Activated CD4-positive, alpha-beta T cell treated with anti-CD3 and anti-CD28 coated beads, Interleukin-2, amount 10 ng/mL, durations not matched to agents 24 days and 14 days (primary cell): ENCODE measurements around the gene GLG1. TPM values are rescaled to one million over a fixed set of nuclear protein-coding genes. Genes with fewer than 3 reads are reported as not detected.
"Not testable (repeated sequence)": the region's sequence is repeated elsewhere in the genome, so short reads cannot be mapped to it uniquely, and the experiment has no call there.

ENCODE experiments used
- DNase-seq: peaks from one replicate; pipeline ENCODE4 v3.0.0; 2022
- H3K27ac Mint-ChIP-seq: one replicate; pipeline ENCODE4 v1.8.0; 2022; ENCODE audit warnings: mild to moderate bottlenecking, mixed read lengths
- H3K27me3 Mint-ChIP-seq: one replicate; pipeline ENCODE4 v1.8.0; 2022; ENCODE audit warnings: mixed read lengths
- H3K36me3 Mint-ChIP-seq: one replicate; pipeline ENCODE4 v1.8.0; 2022; ENCODE audit warnings: low read depth, mild to moderate bottlenecking, mixed read lengths
- H3K4me1 Mint-ChIP-seq: one replicate; pipeline ENCODE4 v1.8.0; 2021; ENCODE audit warnings: mixed read lengths
- H3K4me3 Mint-ChIP-seq: one replicate; pipeline ENCODE4 v1.8.0; 2022; ENCODE audit warnings: mild to moderate bottlenecking, moderate library complexity, mixed read lengths
- H3K9me3 Mint-ChIP-seq: one replicate; pipeline ENCODE4 v1.8.0; 2021; ENCODE audit warnings: mixed read lengths
- intact Hi-C: fragments of 100-400 bp; cut with micrococcal nuclease; formaldehyde crosslinking; loops from one replicate; pipeline ENCODE4 v1.15.1; 2023
- total RNA-seq: library from RNA; stranded (reverse); gene quantifications from 2 replicates; pipeline ENCODE4 v1.2.3, GENCODE V29; 2022

GLG1 gene
- total RNA-seq, 1 donor from 2014 or later, result 64.7 TPM

DNA sequence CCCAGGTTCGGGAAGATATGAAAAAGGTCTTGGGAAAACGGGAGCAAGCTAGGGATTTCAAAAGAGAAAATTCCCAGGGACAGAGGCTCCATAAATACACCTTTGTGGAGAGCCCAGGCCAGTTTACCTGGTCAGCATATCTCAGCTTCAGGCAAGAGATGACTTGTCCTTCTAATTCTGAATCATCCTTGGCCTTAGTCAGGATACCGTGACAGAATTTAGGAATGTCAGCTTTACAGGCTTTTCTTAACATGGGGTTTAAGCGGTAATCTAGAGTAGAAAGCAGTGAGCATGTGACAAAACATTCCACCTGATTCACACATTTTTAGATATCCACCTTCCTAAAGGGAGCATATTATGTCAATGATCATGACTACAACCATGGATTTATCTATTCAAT is 144.6 kb downstream of the GLG1 start:
- H3K27ac Mint-ChIP-seq, result no peak overlapping the region
- H3K36me3 Mint-ChIP-seq, result peaks cover 70% of the 10 kb centered on the region
- intact Hi-C loops, result no loop called here
- H3K27me3 Mint-ChIP-seq, result no peaks in the 10 kb centered on the region
- DNase-seq, result no peak
- no peaks in the 10 kb centered on the region for H3K9me3 Mint-ChIP-seq
- H3K4me1 Mint-ChIP-seq, result peaks cover 12% of the 10 kb centered on the region
- H3K4me3 Mint-ChIP-seq, result no peak overlapping the region

DNA sequence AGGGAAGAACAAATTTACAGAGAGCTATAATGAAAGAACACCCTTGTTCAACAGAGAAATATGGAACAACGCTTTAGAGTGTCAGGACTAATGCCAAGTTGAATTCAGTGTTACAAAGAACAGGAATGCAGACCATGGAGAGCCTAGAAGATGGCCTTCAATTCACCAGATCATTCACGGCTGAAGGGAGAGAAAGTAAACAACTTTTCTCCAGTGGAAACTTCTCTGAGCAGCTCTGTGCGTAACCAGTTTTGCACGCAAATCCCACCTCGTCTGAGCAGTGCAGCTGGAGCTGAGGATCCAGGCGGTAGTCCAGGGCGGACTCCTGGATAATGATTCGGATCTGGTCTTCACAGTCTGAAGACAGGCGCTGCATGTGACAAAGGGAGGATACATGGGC is 145.1 kb downstream of the GLG1 start:
- Mint-ChIP-seq H3K9me3 (no peaks in the 10 kb centered on the region), H3K27ac (no peak overlapping the region), H3K27me3 (no peaks in the 10 kb centered on the region), H3K36me3 (peaks cover 66% of the 10 kb centered on the region), H3K4me1 (peaks cover 7% of the 10 kb centered on the region), H3K4me3 (no peak overlapping the region)
- no peak for DNase-seq
- intact Hi-C loops, result no loop called here

DNA sequence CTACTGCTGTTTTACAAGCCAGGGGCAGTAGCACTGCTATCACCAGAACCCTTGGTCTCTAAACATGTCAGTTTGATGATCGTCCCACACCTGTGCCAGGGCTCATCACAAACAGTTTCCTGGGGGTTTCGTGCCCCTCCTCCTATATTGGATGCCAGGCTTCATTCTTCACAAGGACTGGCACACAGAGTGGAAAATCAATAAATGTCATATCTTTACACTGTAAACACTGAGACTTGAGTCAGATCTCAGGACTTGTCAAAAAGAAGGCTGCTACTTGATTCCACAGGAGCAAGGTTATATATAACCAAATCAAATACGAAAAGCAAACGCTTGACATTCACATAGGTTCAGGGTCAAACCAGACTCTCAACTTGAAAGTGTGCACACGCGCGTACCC is 146.4 kb downstream of the GLG1 start:
- H3K27me3 Mint-ChIP-seq, result no peaks in the 10 kb centered on the region
- intact Hi-C loops, result no loop called here

DNA sequence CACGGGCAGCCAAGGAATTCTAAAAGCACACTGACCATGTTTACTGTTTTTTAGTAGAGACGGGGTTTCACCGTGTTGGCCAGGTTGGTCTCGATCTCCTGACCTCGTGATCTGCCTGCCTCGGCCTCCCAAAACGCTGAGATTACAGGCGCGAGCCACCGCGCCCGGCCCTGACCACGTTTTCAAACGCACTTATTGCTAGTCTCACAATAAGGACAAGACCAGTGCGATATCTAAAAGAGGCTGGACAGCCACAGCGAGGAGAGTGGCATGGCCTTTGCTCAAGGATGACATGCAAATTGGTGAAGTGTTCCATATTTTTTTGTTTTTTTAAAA is 150.7 kb downstream of the GLG1 start:
- Mint-ChIP-seq H3K4me1 (no peaks in the 10 kb centered on the region), H3K27ac (no peak overlapping the region), H3K4me3 (no peak overlapping the region), H3K9me3 (no peaks in the 10 kb centered on the region), H3K27me3 (no peaks in the 10 kb centered on the region), H3K36me3 (peaks cover 60% of the 10 kb centered on the region)
- intact Hi-C loops, result no loop called here
- DNase-seq, result no peak

More for the DNA sequence above, 146.4 kb downstream of the GLG1 start:
- Mint-ChIP-seq H3K4me3 (no peak overlapping the region), H3K4me1 (no peaks in the 10 kb centered on the region), H3K36me3 (peaks cover 64% of the 10 kb centered on the region), H3K27ac (no peak overlapping the region), H3K9me3 (no peaks in the 10 kb centered on the region)
- no peak for DNase-seq

DNA sequence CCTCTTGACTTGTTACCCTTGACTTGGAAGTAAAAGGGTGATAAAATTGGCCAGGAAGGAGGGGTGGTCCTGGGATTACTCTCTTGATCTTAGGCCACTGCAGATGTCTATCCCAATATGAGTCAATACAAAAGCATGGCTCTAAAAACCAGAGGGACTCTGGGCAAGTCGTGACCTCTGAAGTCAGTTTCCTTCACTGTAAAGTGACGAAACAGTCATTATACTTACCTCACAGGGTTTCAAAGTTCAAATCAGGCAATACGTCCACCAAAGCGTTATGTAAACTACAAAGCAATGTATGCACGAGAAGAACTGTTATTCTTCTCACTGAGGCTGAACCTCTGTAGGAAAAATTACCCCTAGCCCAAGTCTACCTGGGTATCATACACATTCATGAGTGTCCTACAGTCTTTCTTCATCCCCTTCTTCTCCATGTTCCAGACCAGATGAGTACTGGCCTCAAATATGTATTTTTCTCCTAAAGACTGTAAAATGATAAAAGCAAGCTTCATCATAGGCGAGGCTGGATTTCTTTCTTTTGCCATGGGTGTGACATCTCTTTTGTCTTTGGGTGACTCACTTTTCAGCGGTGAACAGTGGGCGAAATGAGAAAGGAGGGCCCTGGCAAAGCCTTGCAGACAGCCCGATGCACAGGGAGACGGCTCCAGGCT is 151.2 kb downstream of the GLG1 start:
- no peak overlapping the region for H3K4me3 Mint-ChIP-seq
- no peaks in the 10 kb centered on the region for H3K9me3 Mint-ChIP-seq
- H3K27me3 Mint-ChIP-seq, result no peaks in the 10 kb centered on the region
- H3K4me1 Mint-ChIP-seq, result no peaks in the 10 kb centered on the region
- no peak overlapping the region for H3K27ac Mint-ChIP-seq
- intact Hi-C loops, result no loop called here
- no peak for DNase-seq
- H3K36me3 Mint-ChIP-seq, result peaks cover 64% of the 10 kb centered on the region

DNA sequence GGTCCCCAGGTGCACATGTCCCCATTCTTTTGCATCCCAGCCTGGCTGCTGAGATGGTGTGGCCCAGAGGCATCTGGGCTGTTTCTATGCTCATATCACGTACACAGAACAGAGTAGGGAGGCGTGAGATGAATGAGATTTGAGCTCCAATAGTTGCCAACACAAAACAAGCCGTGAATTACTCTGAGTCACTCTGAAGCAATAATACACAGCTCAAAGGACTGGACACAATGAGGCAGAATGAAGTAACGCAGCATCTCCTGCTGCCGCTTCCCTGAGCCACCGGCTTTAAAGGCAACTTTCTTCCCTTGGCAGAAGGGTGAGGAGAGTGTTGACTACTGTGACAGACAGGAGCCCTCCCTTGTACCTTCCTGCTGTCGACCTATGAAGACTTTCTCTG is 151.7 kb downstream of the GLG1 start:
- H3K27me3 Mint-ChIP-seq, result no peaks in the 10 kb centered on the region
- no peak overlapping the region for H3K4me3 Mint-ChIP-seq
- peaks cover 66% of the 10 kb centered on the region for H3K36me3 Mint-ChIP-seq
- no peak for DNase-seq
- H3K4me1 Mint-ChIP-seq, result no peaks in the 10 kb centered on the region
- no peak overlapping the region for H3K27ac Mint-ChIP-seq
- H3K9me3 Mint-ChIP-seq, result no peaks in the 10 kb centered on the region
- intact Hi-C loops, result no loop called here

DNA sequence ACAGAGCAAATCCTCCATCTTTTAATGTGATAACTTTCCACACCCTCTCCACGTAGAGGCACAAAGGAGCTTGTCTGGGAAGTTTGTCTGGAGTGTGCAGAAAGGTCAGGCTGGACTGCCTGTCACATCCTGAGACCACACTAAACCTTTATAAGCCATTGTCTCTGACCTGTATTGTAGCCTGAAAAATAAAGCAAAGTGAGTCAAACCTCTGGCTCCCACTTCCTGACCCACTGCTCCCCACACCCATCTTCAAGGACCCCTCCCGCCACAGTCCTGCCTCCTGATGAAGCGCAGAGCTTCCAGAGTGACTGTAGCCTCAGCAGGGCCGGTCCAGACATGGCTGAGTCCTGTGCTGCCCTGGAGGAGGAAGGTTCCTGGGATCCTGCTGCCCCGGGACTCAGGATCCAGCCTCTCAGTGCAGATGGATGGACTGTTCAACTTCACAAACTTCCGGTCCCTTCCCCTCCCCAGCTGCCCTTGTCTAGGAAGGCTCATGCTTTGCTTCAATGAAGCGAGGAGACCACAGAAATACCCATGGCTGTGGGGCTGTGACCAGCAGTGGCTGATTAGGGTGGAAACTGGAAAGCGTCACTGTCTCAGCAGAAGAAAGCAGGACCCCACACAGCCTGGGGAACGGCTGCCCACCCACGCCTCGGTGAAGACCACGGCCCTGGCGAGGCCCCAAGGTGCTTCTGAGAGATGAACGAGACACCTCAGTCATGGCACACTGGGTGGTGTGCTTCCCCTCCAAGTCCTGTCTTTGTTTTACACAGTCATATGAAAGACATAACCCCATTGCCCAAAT is 154.8 kb downstream of the GLG1 start:
- Mint-ChIP-seq H3K9me3 (no peaks in the 10 kb centered on the region), H3K4me1 (no peaks in the 10 kb centered on the region), H3K4me3 (no peak overlapping the region), H3K27me3 (no peaks in the 10 kb centered on the region), H3K27ac (no peak overlapping the region), H3K36me3 (peaks cover 59% of the 10 kb centered on the region)
- DNase-seq, result no peak
- intact Hi-C loops, result no loop called here

DNA sequence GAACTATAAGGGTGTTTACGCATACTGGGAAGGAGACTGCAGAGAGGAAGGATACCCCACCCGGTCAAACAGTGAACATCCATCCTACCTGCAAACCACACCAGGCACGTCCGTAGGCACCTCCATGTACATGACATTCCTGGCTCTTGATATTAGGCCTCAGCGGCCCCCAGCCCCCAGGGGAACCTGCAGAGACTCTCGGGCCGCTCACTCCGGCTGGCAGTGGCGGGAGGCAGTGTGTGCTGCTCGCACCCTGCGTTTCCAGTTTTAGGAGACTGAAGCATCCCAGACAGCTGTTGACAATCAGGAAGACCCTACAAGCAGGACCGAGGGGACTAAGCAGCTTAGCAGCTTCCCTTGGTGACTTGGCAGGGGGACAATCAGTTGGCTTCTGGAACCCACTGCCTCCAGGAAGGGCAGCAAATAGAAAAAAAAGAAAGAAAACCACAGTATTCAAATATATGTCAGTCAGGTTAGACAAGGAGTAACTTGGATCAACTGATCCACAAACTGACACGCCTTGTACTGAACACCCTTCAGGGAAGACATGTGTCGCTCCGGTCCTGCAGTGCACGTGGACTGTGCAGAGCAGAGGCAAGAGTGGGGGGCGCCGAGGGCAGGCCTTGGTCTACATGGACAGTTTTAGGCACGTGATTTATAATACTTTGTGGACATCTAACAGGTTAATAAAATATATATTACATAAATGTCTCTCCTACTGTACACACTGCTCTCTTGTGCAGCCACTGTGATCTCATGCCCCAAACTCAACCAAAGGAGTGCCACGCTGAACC is 155.8 kb downstream of the GLG1 start:
- no peaks in the 10 kb centered on the region for H3K9me3 Mint-ChIP-seq
- H3K27me3 Mint-ChIP-seq, result no peaks in the 10 kb centered on the region
- no peak for DNase-seq
- peaks cover 57% of the 10 kb centered on the region for H3K36me3 Mint-ChIP-seq
- no peak overlapping the region for H3K27ac Mint-ChIP-seq
- intact Hi-C loops, result no loop called here
- H3K4me3 Mint-ChIP-seq, result no peak overlapping the region
- H3K4me1 Mint-ChIP-seq, result no peaks in the 10 kb centered on the region

DNA sequence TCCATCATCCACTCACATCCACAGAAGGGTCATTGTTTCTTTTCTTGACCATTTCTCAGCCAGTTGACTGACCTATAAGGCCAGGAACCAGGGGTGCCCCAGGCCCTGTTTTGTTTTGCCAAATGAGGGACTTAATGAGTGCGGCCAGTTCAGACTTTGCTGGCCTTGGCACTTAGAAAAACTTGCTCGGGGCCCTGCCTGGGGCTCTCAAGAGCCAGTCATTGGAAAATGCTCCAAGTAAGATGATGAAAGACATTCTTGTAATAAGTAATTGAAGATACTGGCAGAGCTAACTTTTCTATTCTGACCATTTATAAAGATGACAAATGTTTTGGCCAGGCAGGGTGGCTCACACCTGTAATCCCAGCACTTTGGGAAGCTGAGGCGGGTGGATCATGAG is 156.7 kb downstream of the GLG1 start:
- DNase-seq, result no peak
- peaks cover 48% of the 10 kb centered on the region for H3K36me3 Mint-ChIP-seq
- H3K4me3 Mint-ChIP-seq, result no peak overlapping the region
- H3K4me1 Mint-ChIP-seq, result no peaks in the 10 kb centered on the region
- no peaks in the 10 kb centered on the region for H3K9me3 Mint-ChIP-seq
- no peaks in the 10 kb centered on the region for H3K27me3 Mint-ChIP-seq
- intact Hi-C loops, result no loop called here
- H3K27ac Mint-ChIP-seq, result no peak overlapping the region

DNA sequence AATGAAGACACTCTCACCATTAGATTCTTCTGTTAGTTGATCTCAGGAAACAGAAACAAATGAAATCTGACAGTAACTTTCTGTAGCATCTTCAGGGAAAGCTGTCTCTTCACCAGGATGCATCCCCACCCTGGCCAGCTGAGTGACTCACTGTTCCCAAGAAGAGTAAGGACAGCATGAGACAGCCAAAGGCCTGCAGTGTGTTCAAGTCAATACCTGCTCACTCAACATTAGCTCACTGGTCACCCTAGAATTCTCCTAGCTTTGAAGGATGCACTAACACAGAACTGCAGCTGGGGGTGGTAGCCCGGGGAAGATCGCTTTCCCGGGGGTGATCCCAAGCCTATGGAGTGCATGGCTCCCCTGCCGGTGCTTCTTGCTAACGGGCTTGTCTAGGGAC is 157.4 kb downstream of the GLG1 start:
- Mint-ChIP-seq H3K36me3 (peaks cover 43% of the 10 kb centered on the region), H3K27me3 (no peaks in the 10 kb centered on the region), H3K4me3 (no peak overlapping the region), H3K27ac (no peak overlapping the region), H3K4me1 (no peaks in the 10 kb centered on the region), H3K9me3 (no peaks in the 10 kb centered on the region)
- DNase-seq, result no peak
- intact Hi-C loops, result no loop called here

DNA sequence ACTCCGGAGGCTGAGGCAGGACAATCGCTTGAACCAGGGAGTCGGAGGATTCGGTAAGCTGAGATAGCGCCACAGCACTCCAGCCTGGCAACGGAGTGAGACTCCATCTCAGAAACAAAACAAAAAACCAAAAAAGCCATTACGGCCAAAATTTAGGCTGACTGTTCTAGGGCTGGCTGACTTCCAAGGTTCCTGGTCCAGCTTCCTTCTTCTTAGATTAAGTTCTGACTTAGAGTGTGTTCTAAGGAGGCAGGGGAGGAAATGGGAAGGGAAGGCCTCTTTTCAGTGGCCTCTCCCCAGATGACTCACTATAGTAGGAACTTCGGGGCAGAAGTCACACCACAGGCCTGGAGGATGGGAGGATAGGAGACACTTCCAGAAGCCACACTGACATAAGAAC is 157.9 kb downstream of the GLG1 start:
- Mint-ChIP-seq H3K36me3 (peaks cover 43% of the 10 kb centered on the region), H3K4me1 (no peaks in the 10 kb centered on the region)

DNA sequence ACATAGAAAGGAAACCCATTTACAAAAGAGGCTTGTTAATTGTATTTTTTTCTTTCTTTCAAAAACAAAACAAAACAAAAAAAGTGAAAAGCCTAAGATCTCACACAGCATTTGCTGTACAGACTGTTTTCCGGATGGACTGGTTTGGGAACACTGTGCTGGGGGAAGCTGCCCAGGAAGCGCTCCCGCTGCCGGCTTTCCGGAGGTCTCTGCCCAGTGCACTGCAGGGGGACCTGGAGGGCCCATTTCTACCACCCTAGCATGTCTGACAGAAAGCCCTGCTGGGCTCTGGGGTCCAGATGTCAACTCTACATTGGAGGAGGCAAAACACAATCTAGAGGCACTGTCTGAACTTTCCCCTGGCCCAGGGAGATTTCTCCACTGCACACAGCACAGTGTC is 159.3 kb downstream of the GLG1 start:
- Mint-ChIP-seq H3K36me3 (peaks cover 37% of the 10 kb centered on the region), H3K4me3 (no peak overlapping the region), H3K9me3 (no peaks in the 10 kb centered on the region), H3K27ac (no peak overlapping the region), H3K4me1 (peaks cover 3% of the 10 kb centered on the region), H3K27me3 (no peaks in the 10 kb centered on the region)
- intact Hi-C loops, result no loop called here
- no peak for DNase-seq

More for the DNA sequence above, 157.9 kb downstream of the GLG1 start:
- Mint-ChIP-seq H3K27me3 (no peaks in the 10 kb centered on the region), H3K4me3 (no peak overlapping the region), H3K27ac (no peak overlapping the region), H3K9me3 (no peaks in the 10 kb centered on the region)
- no peak for DNase-seq
- intact Hi-C loops, result no loop called here

DNA sequence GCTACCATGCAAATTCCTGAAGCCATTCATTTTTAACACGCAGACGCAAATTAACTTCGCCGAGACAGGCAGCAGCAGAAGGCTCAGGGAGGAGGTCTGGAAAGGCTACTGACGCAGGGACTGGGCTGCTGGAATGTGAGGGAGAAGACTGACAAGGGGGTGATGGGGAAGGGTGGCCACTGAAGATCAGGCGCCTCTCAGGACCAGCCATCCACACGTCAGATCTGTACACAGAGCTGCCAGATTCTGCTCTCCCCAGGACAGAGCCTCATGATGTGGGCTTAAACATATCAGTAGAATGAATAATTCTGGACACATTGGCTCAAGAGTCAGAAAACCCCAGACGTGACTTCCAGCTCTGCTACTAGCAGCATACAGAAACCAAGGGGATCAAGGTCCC is 160.0 kb downstream of the GLG1 start:
- Mint-ChIP-seq H3K9me3 (no peaks in the 10 kb centered on the region), H3K4me3 (no peak overlapping the region), H3K4me1 (peaks cover 4% of the 10 kb centered on the region), H3K36me3 (peaks cover 31% of the 10 kb centered on the region), H3K27me3 (no peaks in the 10 kb centered on the region), H3K27ac (no peak overlapping the region)
- intact Hi-C loops, result no loop called here
- no peak for DNase-seq

DNA sequence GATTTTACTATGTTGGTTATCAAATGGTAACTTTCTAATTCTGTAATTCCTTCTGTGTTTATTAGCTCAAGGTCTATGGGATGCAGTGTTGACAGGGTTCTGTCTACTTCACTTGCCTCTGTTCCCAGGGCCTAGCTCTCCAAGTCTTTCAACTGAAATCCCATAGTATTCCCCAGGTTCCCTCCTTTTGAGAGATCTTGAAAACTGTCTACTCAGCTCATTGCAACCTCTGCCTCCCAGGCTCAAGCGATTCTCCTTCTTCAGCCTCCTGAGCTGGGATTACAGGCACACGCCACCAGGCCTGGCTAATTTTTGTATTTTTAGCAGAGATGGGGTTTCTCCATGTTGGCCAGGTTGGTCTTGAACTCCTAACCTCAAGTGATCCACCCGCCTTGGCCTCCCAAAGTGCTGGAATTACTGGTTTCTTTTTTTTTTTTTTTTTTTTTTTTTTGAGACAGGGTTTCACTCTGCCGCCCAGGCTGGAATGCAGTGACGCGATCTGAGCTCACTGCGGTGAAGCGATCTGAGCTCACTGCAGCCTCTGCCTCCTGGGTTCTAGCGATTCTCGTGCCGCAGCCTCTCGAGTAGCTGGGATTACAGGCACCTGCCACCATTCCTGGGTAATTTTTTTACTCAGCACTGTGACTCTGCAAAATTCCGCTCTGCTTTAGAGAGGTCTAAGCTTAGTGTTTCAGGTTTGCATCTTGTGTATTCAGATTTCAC is 163.1 kb downstream of the GLG1 start:
- Mint-ChIP-seq H3K36me3 (peaks cover 18% of the 10 kb centered on the region), H3K4me1 (peaks cover 14% of the 10 kb centered on the region)
- H3K4me3 Mint-ChIP-seq, intact Hi-C loops, H3K27me3 Mint-ChIP-seq, DNase-seq, H3K9me3 Mint-ChIP-seq, H3K27ac Mint-ChIP-seq: not testable (repeated sequence)
